ENCODE data around the gene AFAP1L2.

DNA sequence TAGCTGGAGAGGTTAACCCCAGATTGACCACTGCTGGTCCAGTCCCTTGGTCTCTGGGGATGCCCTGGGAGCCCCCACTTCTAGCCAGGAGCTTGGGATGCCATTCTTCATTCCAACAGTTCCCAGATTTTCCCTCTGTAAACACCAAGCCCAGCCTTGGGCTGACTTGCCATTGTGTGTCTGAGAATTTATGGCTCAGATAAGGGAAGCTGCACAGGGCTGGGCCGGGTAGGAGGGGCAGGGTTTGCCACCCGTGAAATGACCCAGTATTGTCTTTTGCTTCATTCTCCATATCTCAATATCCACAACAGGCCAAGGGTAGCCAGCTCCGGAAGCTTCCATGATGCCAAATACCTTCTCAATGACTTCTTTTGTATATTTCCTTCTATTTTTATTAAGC lies 32.1 kb downstream of the AFAP1L2 start:
- TF ChIP-seq, protein P1, sequence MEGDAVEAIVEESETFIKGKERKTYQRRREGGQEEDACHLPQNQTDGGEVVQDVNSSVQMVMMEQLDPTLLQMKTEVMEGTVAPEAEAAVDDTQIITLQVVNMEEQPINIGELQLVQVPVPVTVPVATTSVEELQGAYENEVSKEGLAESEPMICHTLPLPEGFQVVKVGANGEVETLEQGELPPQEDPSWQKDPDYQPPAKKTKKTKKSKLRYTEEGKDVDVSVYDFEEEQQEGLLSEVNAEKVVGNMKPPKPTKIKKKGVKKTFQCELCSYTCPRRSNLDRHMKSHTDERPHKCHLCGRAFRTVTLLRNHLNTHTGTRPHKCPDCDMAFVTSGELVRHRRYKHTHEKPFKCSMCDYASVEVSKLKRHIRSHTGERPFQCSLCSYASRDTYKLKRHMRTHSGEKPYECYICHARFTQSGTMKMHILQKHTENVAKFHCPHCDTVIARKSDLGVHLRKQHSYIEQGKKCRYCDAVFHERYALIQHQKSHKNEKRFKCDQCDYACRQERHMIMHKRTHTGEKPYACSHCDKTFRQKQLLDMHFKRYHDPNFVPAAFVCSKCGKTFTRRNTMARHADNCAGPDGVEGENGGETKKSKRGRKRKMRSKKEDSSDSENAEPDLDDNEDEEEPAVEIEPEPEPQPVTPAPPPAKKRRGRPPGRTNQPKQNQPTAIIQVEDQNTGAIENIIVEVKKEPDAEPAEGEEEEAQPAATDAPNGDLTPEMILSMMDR (IDR thresholded peaks at IDR 0.05): no peak
- TF ChIP-seq POLR2A (IDR thresholded peaks at IDR 0.05) (no peak), EP300 (IDR thresholded peaks at IDR 0.05) (no peak)

Data from stomach (tissue), 4 donors.